Body of pancreas (tissue), 4 donors: ENCODE measurements around the gene MED13L. TPM values are rescaled to one million over a fixed set of nuclear protein-coding genes. Genes with fewer than 3 reads are reported as not detected.

Experiments used
- ATAC-seq: fragments of 150-250 bp; one replicate; pipeline ENCODE4 v1.9.1; 2016
- DNase-seq, 4 donors: peaks; one replicate each; pipeline ENCODE4 v3.0.0-alpha.2; 2019
- H3K27ac ChIP-seq, 4 donors: fragments of 200-600 bp; sonication (generic); 1 replicate in 3 of 4; 2 replicates in 1 of 4; pipeline versions ENCODE4 v1.5.1 to v1.6.1; 2016 to 2019; ENCODE audit warnings: mild to moderate bottlenecking in 1 of 4, mixed read lengths in 1 of 4, moderate library complexity in 1 of 4
- H3K27me3 ChIP-seq, 2 donors: fragments of 200-600 bp; sonication (generic); one replicate each; pipeline ENCODE4 v1.6.0; 2016; ENCODE audit warnings: mild to moderate bottlenecking in 1 of 2
- H3K36me3 ChIP-seq, 2 donors: fragments of 200-600 bp; sonication (generic); replicated peaks in 1 of 2; 2 replicates each; pipeline ENCODE4 v1.5.1; 2016; ENCODE audit warnings: low read depth in 2 of 2; ENCODE audit not compliant: insufficient read depth in 1 of 2
- H3K4me1 ChIP-seq: fragments of 200-600 bp; sonication (generic); one replicate; pipeline ENCODE4 v1.6.0; 2016
- H3K4me3 ChIP-seq, 2 donors: fragments of 200-600 bp; sonication (generic); 1 replicate in 1 of 2; 2 replicates in 1 of 2; pipeline ENCODE4 v1.5.1; 2016 to 2019
- H3K9me3 ChIP-seq, 3 donors: fragments of 200-600 bp; sonication (generic); 1 replicate in 2 of 3; 2 replicates in 1 of 3; pipeline ENCODE4 v1.5.1; 2016
- POLR2A ChIP-seq, 3 donors: fragments of 450-650 bp; IDR thresholded peaks; one replicate each; pipeline ENCODE4 v1.6.1; 2016; ENCODE audit warnings: antibody characterized with exemption in 3 of 3, mild to moderate bottlenecking in 2 of 3
- WGBS, 2 donors: methylation state at CpG; one replicate each; pipeline ENCODE4 v1.1.5; 2017; 5-methylcytosine and 5-hydroxymethylcytosine counted together
- intact Hi-C: fragments of 100-400 bp; cut with DNase I; formaldehyde crosslinking; loops from one replicate; pipeline ENCODE4 v1.15.1; 2023
- total RNA-seq, 2 donors: library from RNA; depleted of rRNA; stranded (reverse); fragments of >200 nt; gene quantifications; one replicate each; pipeline ENCODE4 v1.1.0, GENCODE V29; 2016
- TF ChIP-seq, protein P1 (sequence below), 7 experiments: fragments of 450-650 bp in 4 of 7; fragments of 200-600 bp in 3 of 7; sonication (generic) in 3 of 7; IDR thresholded peaks; one replicate each; pipeline ENCODE4 v1.5.1; 2016 to 2019; ENCODE audit warnings: antibody characterized with exemption in 7 of 7

Gene MED13L
- total RNA-seq, 2 donors from 2014 or later: 65.9 to 72.6 TPM

DNA sequence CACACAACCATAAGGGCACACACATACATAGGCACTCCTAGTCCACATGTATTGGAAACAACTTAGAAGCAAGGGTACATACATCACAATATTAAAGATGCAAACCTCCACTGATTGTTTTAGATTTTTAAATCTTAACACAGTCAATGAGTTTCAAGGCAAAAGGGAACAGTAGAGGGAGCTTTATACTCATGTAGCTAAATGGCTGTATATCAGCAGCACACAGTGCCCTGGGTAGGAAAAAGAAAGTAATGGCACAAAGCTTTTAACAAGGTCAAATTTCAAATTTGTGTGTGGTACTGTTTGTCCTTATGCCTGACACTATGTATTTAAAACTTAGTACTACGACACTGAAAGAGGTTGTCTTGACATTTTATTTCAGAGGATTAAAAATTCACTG is 262.0 kb downstream of the MED13L start:
- intact Hi-C loops: loop anchor here (10.0 kb wide), 1 partner anchor 219 kb away; no protein-coding TSS in a partner anchor
- H3K4me1 ChIP-seq: peaks cover 18% of the 10 kb centered on the region
- DNase-seq: peak in 2 of 4 donors; percentile 10 to 40
- no peak for TF ChIP-seq POLR2A (IDR thresholded peaks at IDR 0.05)
- TF ChIP-seq, protein P1, sequence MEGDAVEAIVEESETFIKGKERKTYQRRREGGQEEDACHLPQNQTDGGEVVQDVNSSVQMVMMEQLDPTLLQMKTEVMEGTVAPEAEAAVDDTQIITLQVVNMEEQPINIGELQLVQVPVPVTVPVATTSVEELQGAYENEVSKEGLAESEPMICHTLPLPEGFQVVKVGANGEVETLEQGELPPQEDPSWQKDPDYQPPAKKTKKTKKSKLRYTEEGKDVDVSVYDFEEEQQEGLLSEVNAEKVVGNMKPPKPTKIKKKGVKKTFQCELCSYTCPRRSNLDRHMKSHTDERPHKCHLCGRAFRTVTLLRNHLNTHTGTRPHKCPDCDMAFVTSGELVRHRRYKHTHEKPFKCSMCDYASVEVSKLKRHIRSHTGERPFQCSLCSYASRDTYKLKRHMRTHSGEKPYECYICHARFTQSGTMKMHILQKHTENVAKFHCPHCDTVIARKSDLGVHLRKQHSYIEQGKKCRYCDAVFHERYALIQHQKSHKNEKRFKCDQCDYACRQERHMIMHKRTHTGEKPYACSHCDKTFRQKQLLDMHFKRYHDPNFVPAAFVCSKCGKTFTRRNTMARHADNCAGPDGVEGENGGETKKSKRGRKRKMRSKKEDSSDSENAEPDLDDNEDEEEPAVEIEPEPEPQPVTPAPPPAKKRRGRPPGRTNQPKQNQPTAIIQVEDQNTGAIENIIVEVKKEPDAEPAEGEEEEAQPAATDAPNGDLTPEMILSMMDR (IDR thresholded peaks at IDR 0.05): peak; percentile 18 to 71 (median 59)
- H3K27ac ChIP-seq: no peak overlapping the region
- H3K27me3 ChIP-seq: no peaks in the 10 kb centered on the region
- peak; percentile 78 for ATAC-seq
- no peaks in the 10 kb centered on the region for H3K9me3 ChIP-seq
- H3K36me3 ChIP-seq: peaks cover 0 to 7% of the 10 kb centered on the region in 2 donors
- no peak overlapping the region for H3K4me3 ChIP-seq
- 6 to 13% methylated on average over 1 of the region's 1 CpG for WGBS, 2 donors

DNA sequence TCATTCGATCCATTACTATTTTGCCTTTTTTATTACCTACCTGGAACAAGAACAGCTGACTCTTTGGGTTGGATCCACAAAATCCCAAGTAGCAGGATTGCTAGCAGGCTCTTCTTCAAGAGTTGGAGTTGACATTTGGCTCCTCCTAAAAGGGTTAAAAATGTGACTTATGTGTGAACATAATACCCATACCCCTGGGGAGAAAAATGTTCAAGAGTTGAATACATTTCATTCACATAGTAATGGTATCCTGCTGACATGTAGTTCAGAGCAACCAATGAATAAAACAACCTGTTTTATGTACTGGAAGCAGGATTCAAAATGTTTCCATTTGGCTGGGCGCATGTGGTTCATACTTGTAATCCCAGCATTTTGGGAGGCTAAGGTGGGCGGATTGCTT is 264.7 kb downstream of the MED13L start:
- no peak for ATAC-seq

DNA sequence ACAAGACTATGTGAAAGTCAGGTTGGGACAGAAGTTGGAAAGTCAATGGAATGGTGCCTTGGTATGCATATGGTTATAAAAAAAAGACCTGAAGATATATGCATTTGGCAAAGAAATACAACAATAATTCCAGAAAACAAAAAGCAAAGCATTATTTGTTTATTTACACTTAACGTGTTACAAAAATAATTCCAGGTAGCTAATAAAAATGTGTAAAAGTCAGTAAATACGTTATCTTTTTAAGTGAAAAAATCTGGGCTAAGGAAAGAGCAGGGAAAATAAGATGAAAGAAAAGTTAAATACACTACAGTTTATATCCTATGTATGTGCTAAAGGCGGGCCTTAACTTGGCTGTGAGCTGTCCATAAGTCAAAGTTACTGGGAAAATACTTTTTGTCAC is 266.3 kb downstream of the MED13L start:
- Histone ChIP-seq H3K4me1 (no peaks in the 10 kb centered on the region), H3K27ac (no peak overlapping the region), H3K9me3 (no peaks in the 10 kb centered on the region), H3K36me3 (peaks cover 8 to 12% of the 10 kb centered on the region in 2 donors), H3K4me3 (no peak overlapping the region), H3K27me3 (no peaks in the 10 kb centered on the region)
- no peak for DNase-seq
- ATAC-seq: no peak
- intact Hi-C loops: loop anchor here (10.0 kb wide), 1 partner anchor 224 kb away; no protein-coding TSS in a partner anchor
- WGBS, 2 donors: 92 to 94% methylated on average over 3 of the region's 3 CpGs
- TF ChIP-seq, protein P1 (IDR thresholded peaks at IDR 0.05): no peak
- TF ChIP-seq POLR2A (IDR thresholded peaks at IDR 0.05): no peak

More for the DNA sequence above, 264.7 kb downstream of the MED13L start:
- no peaks in the 10 kb centered on the region for H3K9me3 ChIP-seq
- TF ChIP-seq POLR2A (IDR thresholded peaks at IDR 0.05): no peak
- TF ChIP-seq, protein P1 (IDR thresholded peaks at IDR 0.05): no peak
- DNase-seq: no peak
- 86% methylated on average over 3 of the region's 3 CpGs for WGBS, 2 donors
- peaks cover 3% of the 10 kb centered on the region for H3K4me1 ChIP-seq
- peaks cover 8 to 11% of the 10 kb centered on the region in 2 donors for H3K36me3 ChIP-seq
- H3K27me3 ChIP-seq: no peaks in the 10 kb centered on the region
- intact Hi-C loops: loop anchor here (10.0 kb wide), 1 partner anchor 222 kb away; no protein-coding TSS in a partner anchor
- no peak overlapping the region for H3K27ac ChIP-seq
- H3K4me3 ChIP-seq: no peak overlapping the region

DNA sequence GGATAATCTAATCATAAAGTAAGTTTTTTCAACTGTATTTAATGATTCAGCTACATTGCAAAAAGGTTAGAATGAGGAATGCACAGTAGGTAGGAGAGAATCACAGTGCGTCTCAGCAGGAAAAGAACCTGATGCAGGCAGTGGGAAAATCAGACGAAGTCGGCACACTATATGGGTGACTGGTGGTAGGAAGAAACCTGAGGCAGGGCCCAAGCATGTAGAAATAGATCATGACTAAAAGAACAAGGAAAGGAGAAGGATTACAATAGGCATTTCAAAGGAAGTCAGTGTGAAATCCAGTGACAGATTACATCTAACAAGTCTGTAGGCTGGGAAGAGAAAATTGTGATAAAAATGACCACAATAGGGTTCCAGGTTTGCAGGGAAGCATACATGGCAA is 267.0 kb downstream of the MED13L start:
- ATAC-seq (no peak), DNase-seq (no peak)
- H3K36me3 ChIP-seq: peaks cover 8 to 12% of the 10 kb centered on the region in 2 donors
- no peaks in the 10 kb centered on the region for H3K27me3 ChIP-seq
- 93 to 94% methylated on average over 3 of the region's 3 CpGs for WGBS, 2 donors
- intact Hi-C loops: loop anchor here (10.0 kb wide), 1 partner anchor 224 kb away; no protein-coding TSS in a partner anchor
- no peak for TF ChIP-seq POLR2A (IDR thresholded peaks at IDR 0.05)
- TF ChIP-seq, protein P1 (IDR thresholded peaks at IDR 0.05): no peak
- H3K4me3 ChIP-seq: no peak overlapping the region
- no peak overlapping the region for H3K27ac ChIP-seq
- no peaks in the 10 kb centered on the region for H3K9me3 ChIP-seq
- no peaks in the 10 kb centered on the region for H3K4me1 ChIP-seq

DNA sequence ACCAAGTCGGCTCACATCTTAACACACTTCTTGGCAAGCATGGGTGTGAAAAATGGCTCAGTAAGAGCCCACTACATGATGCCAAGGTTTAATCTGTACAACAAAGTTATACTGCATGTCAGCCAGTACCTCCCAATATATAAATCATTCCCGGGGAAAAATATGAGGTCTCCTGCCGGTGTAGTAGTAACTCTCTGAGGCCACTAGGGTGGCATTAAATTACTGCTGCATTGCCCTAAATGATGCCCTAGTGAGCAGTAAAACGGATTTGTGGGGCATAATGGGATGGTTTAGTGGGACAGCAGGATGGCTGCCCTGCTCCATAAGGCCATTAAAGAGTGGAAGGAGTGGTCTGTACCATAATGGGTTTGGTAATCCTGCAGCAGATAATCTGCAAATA is 267.7 kb downstream of the MED13L start:
- ATAC-seq: no peak
- peaks cover 8 to 10% of the 10 kb centered on the region in 2 donors for H3K36me3 ChIP-seq
- 84 to 90% methylated on average over 4 of the region's 4 CpGs for WGBS, 2 donors
- TF ChIP-seq POLR2A (IDR thresholded peaks at IDR 0.05): no peak
- TF ChIP-seq, protein P1 (IDR thresholded peaks at IDR 0.05): peak in 1 of 7 experiments; percentile 5
- intact Hi-C loops: loop anchor here (10.0 kb wide), 1 partner anchor 225 kb away; no protein-coding TSS in a partner anchor
- H3K4me3 ChIP-seq: no peak overlapping the region
- no peaks in the 10 kb centered on the region for H3K4me1 ChIP-seq
- no peak for DNase-seq
- H3K27ac ChIP-seq: no peak overlapping the region
- H3K27me3 ChIP-seq: no peaks in the 10 kb centered on the region
- no peaks in the 10 kb centered on the region for H3K9me3 ChIP-seq
